Islet precursor cell (in vitro differentiated cells): Measurements from ENCODE around the gene FFAR4.
"Not testable (repeated sequence)": the region's sequence is repeated elsewhere in the genome, so short reads cannot be mapped to it uniquely, and the experiment has no call there.

ENCODE experiments used
- DNase-seq: peaks from one replicate; pipeline ENCODE4 v3.0.0-alpha.2; 2018

The FFAR4 gene

DNA sequence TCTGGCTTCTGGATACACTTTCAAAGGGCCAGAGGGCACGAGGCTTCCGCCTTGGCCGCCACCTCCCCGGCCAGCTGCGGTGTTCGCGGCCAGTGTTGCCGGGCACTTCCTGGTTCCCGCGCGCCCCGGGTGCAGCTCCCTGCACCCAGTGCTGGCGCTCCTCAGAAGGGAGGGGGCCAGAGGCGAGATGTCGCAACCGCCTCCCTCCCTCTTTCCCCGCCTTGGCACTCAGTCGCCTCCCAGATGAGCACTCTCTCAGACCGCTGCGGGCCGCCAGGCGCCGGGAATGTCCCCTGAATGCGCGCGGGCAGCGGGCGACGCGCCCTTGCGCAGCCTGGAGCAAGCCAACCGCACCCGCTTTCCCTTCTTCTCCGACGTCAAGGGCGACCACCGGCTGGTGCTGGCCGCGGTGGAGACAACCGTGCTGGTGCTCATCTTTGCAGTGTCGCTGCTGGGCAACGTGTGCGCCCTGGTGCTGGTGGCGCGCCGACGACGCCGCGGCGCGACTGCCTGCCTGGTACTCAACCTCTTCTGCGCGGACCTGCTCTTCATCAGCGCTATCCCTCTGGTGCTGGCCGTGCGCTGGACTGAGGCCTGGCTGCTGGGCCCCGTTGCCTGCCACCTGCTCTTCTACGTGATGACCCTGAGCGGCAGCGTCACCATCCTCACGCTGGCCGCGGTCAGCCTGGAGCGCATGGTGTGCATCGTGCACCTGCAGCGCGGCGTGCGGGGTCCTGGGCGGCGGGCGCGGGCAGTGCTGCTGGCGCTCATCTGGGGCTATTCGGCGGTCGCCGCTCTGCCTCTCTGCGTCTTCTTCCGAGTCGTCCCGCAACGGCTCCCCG is at the start of gene FFAR4:
Gene FFAR4 (plus strand): TSS at position 231 of the 842 bp plus-strand sequence. CDS start 56 bp downstream, at position 287.
- DNase-seq, result peak; percentile 71

DNA sequence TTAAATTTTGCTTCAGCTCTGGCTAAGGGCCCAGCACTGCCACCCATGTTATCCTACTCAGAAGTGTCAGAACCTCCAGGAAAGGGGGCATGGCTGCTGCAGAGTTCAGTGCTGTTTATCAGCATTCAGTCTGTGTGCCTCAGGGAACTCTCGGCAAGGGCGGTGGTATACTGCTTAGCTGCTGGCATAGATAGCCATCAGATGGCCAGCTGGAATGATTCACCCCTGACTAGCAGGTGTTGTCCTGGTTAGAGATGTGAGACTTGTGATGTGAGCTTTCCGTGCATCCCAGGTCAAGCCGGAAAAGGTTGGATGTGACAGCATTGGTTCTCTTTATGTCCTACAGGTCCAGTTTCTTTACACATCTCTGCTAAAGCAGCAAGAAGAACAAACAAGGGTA is 47.9 kb upstream of the FFAR4 start:
- DNase-seq, result no peak

- no peak for DNase-seq
Observed at GRCh38 chr10:93535293-93535692, 31.2 kb upstream of the FFAR4 start.

GRCh38 chr10:93540871-93541270 is 25.6 kb upstream of the FFAR4 start:
- not testable (repeated sequence) for DNase-seq

DNA sequence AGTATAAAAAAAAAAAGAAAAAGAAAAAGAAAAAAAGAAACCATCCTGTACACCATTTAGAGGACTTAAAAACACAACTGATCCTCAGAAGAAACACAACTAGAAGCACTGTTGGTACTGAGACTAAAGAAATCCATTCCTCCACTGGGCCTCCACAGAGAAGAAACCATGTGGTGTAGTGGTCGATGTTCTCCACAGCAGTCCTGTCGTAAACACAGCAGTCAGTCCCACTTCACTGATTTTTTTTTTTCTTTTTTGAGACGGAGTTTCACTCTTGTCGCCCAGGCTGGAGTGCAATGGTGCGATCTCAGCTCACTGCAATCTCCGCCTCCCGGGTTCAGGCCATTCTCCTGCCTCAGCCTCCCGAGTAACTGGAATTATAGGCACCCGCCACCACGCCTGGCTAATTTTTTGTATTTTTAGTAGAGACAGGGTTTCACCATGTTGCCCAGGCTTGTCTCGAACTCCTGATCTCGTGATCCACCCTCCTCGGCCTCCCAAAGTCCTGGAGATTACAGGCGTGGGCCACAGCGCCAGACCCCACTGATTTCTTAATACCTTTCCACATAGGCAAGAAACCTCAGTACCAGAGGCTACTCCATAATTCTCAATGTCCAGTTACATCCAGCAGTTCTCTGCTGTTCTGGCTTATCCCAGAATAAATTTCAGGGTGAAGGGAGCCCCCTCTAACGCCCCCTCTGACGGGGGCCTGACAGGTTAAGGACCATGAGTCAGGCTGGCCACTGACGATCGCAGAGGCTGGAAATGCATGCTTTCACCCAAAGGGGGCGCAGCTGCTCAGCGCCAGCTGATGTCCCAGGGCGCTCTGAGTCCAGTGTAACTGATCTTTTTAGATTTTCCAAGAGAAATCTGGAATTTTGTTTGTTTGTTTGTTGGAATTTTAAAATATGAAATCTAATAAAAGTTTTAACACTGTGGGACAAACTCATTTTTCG is 24.8 kb upstream of the FFAR4 start:
- peak; percentile 70 for DNase-seq

- DNase-seq, result peak; percentile 47
Observed at GRCh38 chr10:93542358-93542791, 24.1 kb upstream of the FFAR4 start.

DNA sequence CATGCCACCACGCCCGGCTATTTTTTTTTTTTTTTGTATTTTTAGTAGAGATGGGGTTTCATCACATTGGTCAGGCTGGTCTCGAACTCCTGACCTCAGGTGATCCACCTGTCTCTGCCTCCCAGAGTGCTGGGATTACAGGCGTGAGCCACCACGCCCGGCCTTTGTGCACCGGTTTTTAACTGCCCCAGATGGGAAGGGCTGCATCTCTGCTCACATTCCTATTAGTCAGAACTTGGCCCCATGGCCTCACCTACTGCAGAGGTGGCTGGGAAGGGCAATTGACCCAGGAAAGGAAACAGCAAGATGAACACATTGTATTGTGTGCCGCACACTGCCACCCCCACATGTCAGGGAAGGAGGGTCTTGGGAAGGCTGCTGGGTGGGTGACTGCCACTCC is 19.5 kb upstream of the FFAR4 start:
- peak; percentile 37 for DNase-seq

GRCh38 chr10:93547522-93547921 is 18.9 kb upstream of the FFAR4 start:
- DNase-seq, result peak; percentile 27

GRCh38 chr10:93548376-93549071 is 17.9 kb upstream of the FFAR4 start:
- DNase-seq, result peak; percentile 35

DNA sequence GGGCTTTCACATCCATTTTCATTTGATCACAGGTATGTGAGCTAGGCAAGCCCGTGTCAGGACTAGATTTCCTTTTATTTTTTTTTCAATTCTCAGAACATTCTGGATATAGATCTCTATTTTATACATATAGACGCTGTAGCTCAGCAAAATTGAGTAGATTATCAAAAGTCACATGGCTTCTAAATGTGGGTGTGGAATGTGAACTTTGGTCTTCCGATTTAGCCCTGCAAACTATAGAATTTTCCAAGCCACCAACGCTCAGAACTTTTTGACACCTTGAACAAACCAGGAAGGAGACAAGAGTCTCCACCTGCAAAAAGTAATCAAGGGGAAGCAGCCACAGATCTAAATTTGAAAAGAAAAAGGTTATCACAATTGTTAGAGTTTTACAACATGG is 15.9 kb upstream of the FFAR4 start:
- DNase-seq, result no peak

- no peak for DNase-seq
Observed at GRCh38 chr10:93552780-93553179, 13.7 kb upstream of the FFAR4 start.

GRCh38 chr10:93553482-93554315 is 12.8 kb upstream of the FFAR4 start:
- DNase-seq, result peak; percentile 48

DNA sequence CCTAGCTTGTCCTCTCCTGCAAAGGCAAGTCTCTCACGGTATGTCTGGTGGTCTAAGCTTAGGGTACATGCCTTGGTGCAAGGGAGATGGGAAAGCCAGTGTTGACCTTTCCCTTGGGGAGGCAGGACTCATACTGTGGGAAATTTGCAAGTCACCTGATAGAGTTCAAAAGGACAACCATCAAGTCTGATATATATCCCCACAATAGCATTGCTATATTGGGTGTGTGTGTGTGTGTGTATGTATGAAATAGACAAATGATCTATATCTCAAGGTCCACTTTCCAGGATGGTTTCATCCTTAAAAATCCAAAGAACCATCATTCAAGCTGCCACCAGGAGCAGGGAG is 12.2 kb upstream of the FFAR4 start:
- no peak for DNase-seq

DNA sequence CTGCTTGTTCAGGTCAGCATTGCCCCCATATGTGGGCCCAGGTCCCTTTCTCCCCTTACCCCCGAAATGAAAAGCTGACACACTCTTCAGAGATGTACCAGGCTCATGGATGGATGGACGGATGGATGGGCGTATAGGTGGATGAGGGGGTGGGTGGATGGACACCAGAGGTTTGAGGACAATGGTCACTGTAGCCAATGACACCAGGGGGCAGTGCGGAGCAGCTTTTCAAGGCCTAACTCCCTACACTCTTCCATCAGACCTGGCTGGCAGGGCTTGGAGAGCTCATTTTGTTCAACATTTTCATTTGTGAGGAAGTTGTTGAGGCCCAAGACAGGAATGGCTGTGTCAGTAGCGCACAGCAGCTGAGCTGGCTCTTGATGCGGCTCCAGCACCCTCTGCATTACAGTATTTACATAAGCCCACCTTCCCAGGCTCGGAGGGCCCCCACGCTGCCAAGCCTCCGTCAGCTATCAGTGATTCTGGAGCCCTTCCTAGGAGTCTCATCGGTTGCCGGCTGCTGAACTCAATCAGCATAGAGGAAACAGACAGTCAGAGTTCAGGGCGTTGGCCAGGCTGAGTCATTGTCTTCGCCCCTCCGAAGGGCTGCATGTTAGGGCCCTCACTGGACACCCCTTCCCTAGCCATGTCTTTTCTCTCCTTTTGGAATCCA is 11.6 kb upstream of the FFAR4 start:
- DNase-seq, result peak; percentile 86

- peak; percentile 51 for DNase-seq
Observed at GRCh38 chr10:93559490-93559889, 7.0 kb upstream of the FFAR4 start.

GRCh38 chr10:93560541-93560940 is 5.9 kb upstream of the FFAR4 start:
- DNase-seq, result peak; percentile 40

GRCh38 chr10:93565446-93565845 is 1.0 kb upstream of the FFAR4 start:
- no peak for DNase-seq

- DNase-seq, result no peak
Observed at GRCh38 chr10:93567277-93568104, 1.0 kb downstream of the FFAR4 start.

DNA sequence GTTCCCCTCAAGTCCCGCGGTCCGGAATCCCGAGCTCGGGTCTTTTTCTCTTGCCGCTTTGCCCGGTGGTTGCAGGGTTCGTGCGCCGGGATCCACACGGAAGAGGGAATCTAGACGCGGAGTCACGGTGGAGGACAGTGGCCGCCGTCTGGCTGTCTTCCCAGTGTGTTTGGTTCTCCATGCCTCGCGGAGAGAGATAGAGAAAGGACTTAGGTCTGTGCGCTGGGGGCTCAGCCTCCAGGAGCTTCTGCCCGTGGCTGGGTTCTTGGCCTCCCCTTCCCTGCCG is 1.6 kb downstream of the FFAR4 start:
- no peak for DNase-seq

DNA sequence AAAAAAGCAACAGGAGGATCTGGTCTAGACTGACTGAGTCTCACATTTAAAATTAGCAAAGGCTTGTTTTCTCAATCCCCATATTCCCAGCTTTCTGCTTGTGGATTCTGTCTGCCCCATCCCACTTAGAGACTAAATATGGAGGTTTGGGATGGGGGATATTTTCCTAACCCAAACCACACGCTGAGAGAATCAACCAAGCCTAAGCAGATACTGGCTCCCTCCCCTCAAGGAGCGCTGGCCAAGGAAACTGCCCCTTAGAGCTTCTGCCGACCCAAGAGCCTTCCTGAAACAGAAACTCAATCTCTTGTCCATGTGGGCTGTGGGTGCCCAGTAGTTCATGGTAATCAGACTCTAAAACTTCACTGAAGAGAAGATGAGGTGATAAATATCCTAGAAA is 3.9 kb downstream of the FFAR4 start:
- no peak for DNase-seq

GRCh38 chr10:93572606-93573005 is 6.1 kb downstream of the FFAR4 start:
- DNase-seq, result no peak
